Renal cortical epithelial cell (primary cell): ENCODE data around the gene ERBB4. TPM values are rescaled to one million over a fixed set of nuclear protein-coding genes. Genes with fewer than 3 reads are reported as not detected.
A peak's percentile ranks its signal among the peaks of the same experiment; 100 is the strongest.

Experiments
- DNase-seq: peaks from one replicate; pipeline ENCODE4 v3.0.0-alpha.2; 2011; ENCODE audit warnings: low read depth
- total RNA-seq: library from RNA; depleted of rRNA; stranded (reverse); fragments of >200 nt; gene quantifications from 2 replicates; pipeline ENCODE4 v1.2.3, GENCODE V29; 2014

Gene ERBB4
- total RNA-seq, 1 donor from 2014 or later = 40.7 TPM

GRCh38 chr2:211358504-211358903 is 1180.1 kb downstream of the ERBB4 start:
- DNase-seq = no peak

DNA sequence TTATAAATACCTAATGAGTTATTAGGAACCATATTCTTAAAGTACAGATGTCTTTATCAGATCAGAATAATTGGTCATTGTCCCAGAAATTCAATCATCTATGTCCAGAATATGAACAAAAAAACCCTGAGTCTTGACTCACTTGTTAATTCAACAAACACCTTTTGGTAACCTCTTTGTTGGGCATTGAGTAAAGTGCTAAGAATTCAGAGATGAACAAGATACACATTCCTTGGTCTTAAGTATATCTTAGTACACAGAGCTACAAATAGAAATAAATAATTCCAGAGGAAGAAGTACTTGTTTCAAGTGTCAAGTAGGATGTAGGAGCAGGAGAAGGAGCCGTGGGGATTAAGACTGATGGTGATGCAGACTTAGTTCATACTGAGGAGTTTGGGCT is 1184.1 kb downstream of the ERBB4 start:
- DNase-seq = peak; percentile 66

DNA sequence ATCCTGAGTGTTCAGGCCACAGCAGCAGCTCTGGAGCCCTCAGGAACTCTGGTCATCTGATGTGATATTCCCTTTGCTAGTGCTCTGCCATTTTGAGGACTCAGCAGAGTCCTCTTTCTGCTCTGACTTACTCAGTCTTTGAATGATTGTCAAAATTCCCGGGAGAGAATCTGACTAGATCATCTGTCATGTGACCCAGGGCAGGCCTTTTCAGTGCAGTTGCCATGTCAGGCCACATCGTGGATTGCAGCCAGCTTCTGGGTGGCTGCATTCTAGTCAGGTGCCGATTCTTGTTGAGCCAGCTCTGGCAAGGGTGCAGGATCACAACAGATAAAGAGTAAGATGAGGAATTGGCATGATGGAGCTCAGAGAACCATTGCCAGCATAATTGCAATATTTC is 1186.6 kb downstream of the ERBB4 start:
- DNase-seq = peak; percentile 45

DNA sequence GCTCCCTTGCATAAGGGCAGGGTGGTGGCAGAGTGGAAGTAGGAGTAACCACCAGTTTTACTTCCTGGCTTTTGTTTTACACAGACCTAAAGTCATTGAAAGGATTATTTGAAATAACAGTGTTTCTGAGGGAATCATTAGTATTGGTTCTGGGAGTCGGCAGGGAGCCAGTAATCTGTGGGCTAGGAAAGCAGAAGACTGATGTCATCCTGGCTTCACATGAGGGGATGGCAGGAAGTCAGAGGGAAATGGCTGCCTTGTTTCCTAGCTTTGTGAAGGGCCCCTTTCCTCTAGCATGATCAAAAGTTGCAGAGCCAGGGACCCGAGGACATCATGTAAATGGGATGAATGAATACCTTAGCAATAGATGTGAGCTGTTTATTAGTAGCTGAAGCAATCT is 1189.6 kb downstream of the ERBB4 start:
- no peak for DNase-seq

GRCh38 chr2:211347328-211347727 is 1191.3 kb downstream of the ERBB4 start:
- no peak for DNase-seq

- DNase-seq = no peak
These were observed 1194.3 kb downstream of the ERBB4 start for GRCh38 chr2:211344289-211344688.

GRCh38 chr2:211333377-211333776 is 1205.2 kb downstream of the ERBB4 start:
- DNase-seq = peak; percentile 93

DNA sequence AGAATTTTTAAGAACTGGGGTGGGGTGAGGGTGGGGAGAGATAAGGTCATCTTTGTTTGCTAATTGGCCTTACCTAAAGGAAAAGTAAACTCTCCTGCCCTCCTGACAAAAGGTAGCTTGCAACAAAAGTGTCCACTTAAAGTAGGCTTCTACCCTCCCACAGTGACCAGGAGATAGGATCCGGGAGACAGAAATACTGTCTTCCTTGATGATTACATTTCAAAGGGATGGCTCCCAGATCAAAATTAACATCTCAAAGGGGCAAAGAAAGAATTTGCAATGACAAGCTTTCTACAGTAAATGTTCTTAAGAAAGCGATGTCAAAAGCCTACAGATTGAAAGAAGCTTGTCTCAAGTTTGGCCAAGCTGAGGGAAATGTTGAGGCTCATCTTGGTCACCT is 1206.9 kb downstream of the ERBB4 start:
- DNase-seq = no peak

- DNase-seq = no peak
These were observed 1208.7 kb downstream of the ERBB4 start for GRCh38 chr2:211329882-211330281.

DNA sequence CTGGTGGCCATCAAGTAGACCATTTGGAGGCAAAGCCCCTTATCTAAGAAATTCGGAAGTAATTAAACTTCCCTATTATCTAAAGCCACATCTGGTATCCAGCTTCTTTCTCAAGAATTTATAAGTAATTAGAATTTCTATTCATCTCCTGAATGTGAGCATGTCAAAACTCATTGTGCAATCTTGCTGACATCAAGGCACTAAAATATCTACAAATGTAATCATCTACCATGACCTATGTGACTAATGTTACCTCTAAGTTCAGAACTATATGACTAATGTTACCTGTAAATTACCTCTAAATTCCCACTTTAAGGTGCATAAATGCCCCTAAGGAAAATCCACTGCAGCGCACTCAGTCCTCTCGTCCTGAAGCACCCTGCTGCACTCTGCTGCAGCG is 1209.2 kb downstream of the ERBB4 start:
- DNase-seq = peak; percentile 96

DNA sequence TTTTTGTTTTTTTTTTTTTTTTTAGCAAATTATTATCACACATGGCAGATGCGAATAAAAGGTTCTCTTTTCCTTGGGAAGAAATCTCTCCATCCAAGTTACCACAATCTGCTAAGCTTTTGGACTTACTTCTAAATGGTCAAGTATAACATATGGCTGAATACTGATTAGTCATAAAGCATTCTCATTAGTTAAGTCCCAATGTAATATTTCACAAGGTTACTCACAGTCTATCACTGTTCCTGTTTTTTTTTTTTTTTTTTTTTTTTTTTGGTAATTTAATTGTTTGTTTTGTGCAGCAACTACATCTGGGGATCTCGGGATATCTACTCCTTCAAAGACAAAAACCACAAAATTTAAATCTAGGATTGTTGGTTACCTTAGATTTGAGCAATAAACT is 1210.5 kb downstream of the ERBB4 start:
- DNase-seq = peak; percentile 58
